Rectal smooth muscle tissue (tissue), 1 donor: ENCODE results near the gene ACTRT2.

Source experiments
- H3K27ac ChIP-seq: one replicate; pipeline ENCODE4 v1.7.0; 2013; ENCODE audit warnings: low read depth, low read length, inconsistent platforms
- H3K27me3 ChIP-seq: one replicate; pipeline ENCODE4 v1.7.0; 2013; ENCODE audit warnings: low read length; ENCODE audit not compliant: control insufficient read depth, insufficient read depth
- H3K36me3 ChIP-seq: one replicate; pipeline ENCODE4 v1.7.0; 2013; ENCODE audit warnings: low read length; ENCODE audit not compliant: control insufficient read depth, insufficient read depth
- H3K4me1 ChIP-seq: one replicate; pipeline ENCODE4 v1.7.0; 2013; ENCODE audit warnings: low read length; ENCODE audit not compliant: control insufficient read depth, insufficient read depth
- H3K4me3 ChIP-seq: one replicate; pipeline ENCODE4 v1.7.0; 2013; ENCODE audit warnings: low read length
- H3K9ac ChIP-seq: one replicate; pipeline ENCODE4 v1.7.0; 2013; ENCODE audit warnings: low read length

The ACTRT2 gene

DNA sequence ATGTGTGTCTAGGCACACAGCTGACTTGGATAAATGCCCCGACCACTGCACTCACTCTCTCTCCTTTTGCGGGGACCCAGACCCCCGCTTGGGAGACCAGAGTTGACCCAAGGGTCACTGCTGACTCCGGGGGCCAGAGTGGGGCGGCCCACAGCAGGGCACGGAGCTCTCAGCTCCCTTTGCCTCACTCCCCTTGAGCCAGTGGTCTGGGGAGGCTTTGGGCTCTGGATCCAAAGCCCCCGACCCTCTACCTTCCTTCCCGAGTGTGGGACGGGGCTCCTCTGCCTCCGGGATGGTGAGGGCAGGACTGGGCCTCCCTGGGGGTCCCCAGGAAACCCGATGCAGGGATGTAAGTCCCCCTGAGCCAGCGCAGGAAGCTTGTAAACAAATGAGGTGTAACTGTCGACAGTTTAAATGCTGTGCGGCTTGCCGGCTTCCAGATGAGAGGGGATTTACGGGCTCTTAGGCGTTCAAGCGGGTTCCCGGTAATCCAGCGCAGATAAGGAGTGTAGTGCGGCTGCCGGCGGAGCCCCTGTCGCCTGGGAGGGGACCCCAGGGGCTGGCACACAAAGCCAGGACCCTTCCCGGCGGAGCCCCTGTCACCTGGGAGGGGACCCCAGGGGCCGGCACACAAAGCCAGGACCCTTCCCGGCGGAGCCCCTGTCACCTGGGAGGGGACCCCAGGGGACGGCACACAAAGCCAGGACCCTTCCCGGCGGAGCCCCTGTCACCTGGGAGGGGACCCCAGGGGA, 7.4 kb downstream of the ACTRT2 start:
- no peak overlapping the region for H3K27ac ChIP-seq
- no peak overlapping the region for H3K4me3 ChIP-seq
- no peaks in the 10 kb centered on the region for H3K27me3 ChIP-seq
- H3K36me3 ChIP-seq = no peaks in the 10 kb centered on the region
- no peak overlapping the region for H3K9ac ChIP-seq
- no peaks in the 10 kb centered on the region for H3K4me1 ChIP-seq

GRCh38 chr1:3029481-3029961, 8.3 kb downstream of the ACTRT2 start:
- Histone ChIP-seq H3K4me1 (no peaks in the 10 kb centered on the region), H3K36me3 (no peaks in the 10 kb centered on the region), H3K4me3 (no peak overlapping the region), H3K27me3 (no peaks in the 10 kb centered on the region), H3K27ac (no peak overlapping the region), H3K9ac (no peak overlapping the region)

DNA sequence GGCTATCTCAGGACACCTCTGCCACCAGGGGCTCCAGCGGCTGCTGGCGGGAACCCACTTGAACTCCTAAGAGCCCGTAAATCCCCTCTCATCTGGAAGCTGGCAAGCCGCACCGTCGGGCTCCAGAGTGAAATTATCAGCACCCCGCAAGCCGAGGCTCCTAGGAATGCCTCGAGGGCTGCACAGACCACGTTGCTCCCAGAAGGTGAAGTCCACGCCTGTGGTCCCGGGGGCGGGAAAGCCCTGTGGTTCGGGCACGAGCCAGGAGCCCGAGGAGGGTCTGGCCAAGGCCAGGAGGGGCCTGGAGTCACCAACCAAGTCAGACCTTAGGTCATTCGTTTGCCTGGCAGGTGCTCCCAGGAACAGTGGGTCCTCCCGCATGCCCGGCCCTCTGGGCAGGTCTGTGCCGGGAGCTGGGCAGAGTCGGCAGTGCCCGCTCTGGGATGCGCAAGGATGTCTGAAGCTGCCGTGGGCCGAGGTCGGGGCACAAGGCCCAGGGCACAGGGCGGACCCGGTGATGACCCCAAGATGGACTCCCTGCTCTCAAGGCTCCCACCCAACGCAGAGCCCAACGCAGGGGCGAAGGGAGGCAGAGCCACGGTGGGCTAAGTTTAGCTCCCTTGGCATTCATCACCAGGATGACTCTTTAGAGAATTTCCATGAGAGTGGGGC, 8.9 kb downstream of the ACTRT2 start:
- Histone ChIP-seq H3K27ac (no peak overlapping the region), H3K27me3 (no peaks in the 10 kb centered on the region), H3K4me1 (no peaks in the 10 kb centered on the region), H3K36me3 (no peaks in the 10 kb centered on the region), H3K4me3 (no peak overlapping the region), H3K9ac (no peak overlapping the region)

DNA sequence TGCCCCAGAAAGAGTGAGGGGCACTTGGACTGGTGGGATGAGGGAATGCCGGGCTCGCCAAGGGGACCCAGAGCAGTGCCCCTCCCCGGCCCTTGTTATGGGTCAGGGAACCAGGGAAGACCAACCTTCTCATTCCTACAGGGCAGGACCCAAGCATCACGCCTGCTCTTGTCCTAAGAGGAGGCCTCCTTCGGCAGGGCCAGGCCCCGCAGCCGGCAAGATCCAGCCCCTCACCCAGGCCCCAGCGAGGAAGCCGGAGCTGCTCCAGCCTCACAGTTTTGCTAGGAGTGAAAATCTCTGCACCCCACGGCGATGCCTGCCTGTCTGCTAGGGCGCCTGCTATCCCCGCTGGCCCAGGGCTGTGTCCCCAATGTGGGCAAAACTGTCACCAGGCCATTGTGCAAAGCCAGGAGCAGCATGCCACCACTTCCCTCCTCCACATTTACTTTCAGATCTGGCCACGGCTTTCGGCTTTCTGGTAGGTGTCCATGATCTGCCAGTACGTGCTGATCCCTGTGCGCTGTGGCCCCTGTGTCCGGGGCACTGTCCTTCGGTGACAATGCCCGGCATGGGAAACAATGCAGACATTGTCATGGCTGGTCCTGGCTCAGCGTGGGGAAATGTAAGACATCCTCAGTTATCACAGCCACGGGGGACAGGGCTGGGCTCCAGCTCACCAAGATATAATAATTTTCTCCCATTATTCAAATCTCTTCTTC, 9.6 kb downstream of the ACTRT2 start:
- Histone ChIP-seq H3K27ac (no peak overlapping the region), H3K4me1 (no peaks in the 10 kb centered on the region), H3K36me3 (no peaks in the 10 kb centered on the region), H3K27me3 (no peaks in the 10 kb centered on the region), H3K4me3 (no peak overlapping the region), H3K9ac (no peak overlapping the region)

- peaks cover 2% of the 10 kb centered on the region for H3K27me3 ChIP-seq
- H3K9ac ChIP-seq = no peak overlapping the region
- no peaks in the 10 kb centered on the region for H3K36me3 ChIP-seq
- no peaks in the 10 kb centered on the region for H3K4me1 ChIP-seq
- H3K4me3 ChIP-seq = no peak overlapping the region
- no peak overlapping the region for H3K27ac ChIP-seq
These were observed 10.3 kb downstream of the ACTRT2 start for GRCh38 chr1:3031401-3032221.

GRCh38 chr1:3032371-3033039, 11.2 kb downstream of the ACTRT2 start:
- Histone ChIP-seq H3K4me1 (no peaks in the 10 kb centered on the region), H3K4me3 (no peak overlapping the region), H3K27me3 (peaks cover 5% of the 10 kb centered on the region), H3K27ac (no peak overlapping the region), H3K9ac (no peak overlapping the region), H3K36me3 (no peaks in the 10 kb centered on the region)

GRCh38 chr1:3033040-3033789, 11.9 kb downstream of the ACTRT2 start:
- H3K36me3 ChIP-seq = no peaks in the 10 kb centered on the region
- no peak overlapping the region for H3K4me3 ChIP-seq
- H3K27me3 ChIP-seq = peaks cover 5% of the 10 kb centered on the region
- H3K4me1 ChIP-seq = no peaks in the 10 kb centered on the region
- H3K27ac ChIP-seq = no peak overlapping the region
- H3K9ac ChIP-seq = no peak overlapping the region

GRCh38 chr1:3033790-3034090, 12.5 kb downstream of the ACTRT2 start:
- no peak overlapping the region for H3K27ac ChIP-seq
- no peak overlapping the region for H3K4me3 ChIP-seq
- H3K27me3 ChIP-seq = peaks cover 5% of the 10 kb centered on the region
- H3K9ac ChIP-seq = no peak overlapping the region
- no peaks in the 10 kb centered on the region for H3K4me1 ChIP-seq
- H3K36me3 ChIP-seq = no peaks in the 10 kb centered on the region

GRCh38 chr1:3034162-3034561, 12.9 kb downstream of the ACTRT2 start:
- H3K27me3 ChIP-seq = peaks cover 5% of the 10 kb centered on the region

DNA sequence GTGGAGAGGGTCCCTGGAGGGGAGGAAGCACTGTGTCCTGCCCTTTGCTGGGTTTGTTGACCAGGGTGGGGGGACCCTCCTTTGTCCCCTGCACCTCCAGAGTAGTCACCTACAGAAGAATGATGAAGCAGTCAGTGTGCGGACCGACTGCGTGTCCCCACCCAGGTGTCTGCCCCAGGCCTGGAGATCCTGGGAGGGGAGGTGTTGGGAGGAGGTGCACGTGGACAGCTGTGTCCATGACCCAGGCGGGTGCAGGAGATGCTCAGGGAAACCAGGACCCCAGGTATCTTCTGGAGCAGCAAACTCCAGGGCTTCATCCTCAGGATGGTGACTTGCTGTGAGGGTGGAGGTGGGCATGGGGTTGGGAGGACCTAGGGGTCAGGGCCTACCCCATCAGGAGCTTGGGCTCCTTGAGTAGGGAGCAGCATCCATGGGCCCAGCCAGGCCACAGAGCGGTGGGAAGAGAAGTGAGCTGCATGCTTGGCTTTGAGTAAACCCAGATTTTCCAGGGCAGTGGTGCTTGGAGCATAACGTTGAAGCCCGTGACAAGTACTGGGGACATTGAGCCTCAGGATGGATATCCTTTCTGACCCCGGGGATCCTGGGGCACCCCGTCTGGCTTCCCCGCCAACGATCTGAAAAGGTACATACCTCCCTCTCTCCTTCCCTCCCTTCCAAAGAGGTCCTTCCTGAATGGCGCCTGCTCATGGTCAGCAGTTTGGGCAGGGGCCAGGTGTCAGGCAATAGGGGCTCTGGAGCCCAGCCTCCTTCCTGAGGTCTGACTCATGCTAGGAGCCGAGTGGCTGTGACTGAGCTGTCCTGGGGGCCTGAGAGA, 13.7 kb downstream of the ACTRT2 start:
- H3K4me3 ChIP-seq = no peak overlapping the region
- peaks cover 5% of the 10 kb centered on the region for H3K27me3 ChIP-seq
- H3K36me3 ChIP-seq = no peaks in the 10 kb centered on the region
- H3K27ac ChIP-seq = no peak overlapping the region
- H3K4me1 ChIP-seq = no peaks in the 10 kb centered on the region
- H3K9ac ChIP-seq = no peak overlapping the region

More at GRCh38 chr1:3034162-3034561, 12.9 kb downstream of the ACTRT2 start:
- H3K27ac ChIP-seq = no peak overlapping the region
- no peaks in the 10 kb centered on the region for H3K36me3 ChIP-seq
- no peak overlapping the region for H3K4me3 ChIP-seq
- no peak overlapping the region for H3K9ac ChIP-seq
- H3K4me1 ChIP-seq = no peaks in the 10 kb centered on the region
